Measurements from ENCODE around the gene MLXIP.

MLXIP gene

GRCh38 chr12:122187466-122187865 is 108.9 kb downstream of the MLXIP start:
- no peak for DNase-seq (ENCODE audit: low read depth)

- DNase-seq (ENCODE audit: low read depth): no peak
Measured at GRCh38 chr12:122189626-122190475, 111.3 kb downstream of the MLXIP start.

- no peak for DNase-seq (ENCODE audit: low read depth)
Measured at GRCh38 chr12:122190842-122191668, 112.5 kb downstream of the MLXIP start.

- DNase-seq (ENCODE audit: low read depth): no peak
Measured at GRCh38 chr12:122192441-122192840, 113.9 kb downstream of the MLXIP start.

- no peak for DNase-seq (ENCODE audit: low read depth)
Measured at GRCh38 chr12:122194804-122195203, 116.2 kb downstream of the MLXIP start.

- no peak for DNase-seq (ENCODE audit: low read depth)
Measured at GRCh38 chr12:122195405-122195804, 116.8 kb downstream of the MLXIP start.

Measured in activated T-helper 9 cell treated with anti-CD3 and anti-CD28 coated beads, Interleukin-2, amount 50 U/mL, for 16 hours (primary cell).